ENCODE results near the gene SRP54. TPM values are rescaled to one million over a fixed set of nuclear protein-coding genes. Genes with fewer than 3 reads are reported as not detected.

The SRP54 gene
- total and polyA plus RNA-seq, 2 of the 8 experiments (the other 6 are each of a cell fraction or from before 2014, with no cell fraction given): 19.7 to 60.0 TPM

- TF ChIP-seq EZH2 (IDR thresholded peaks at IDR 0.05; ENCODE audit: low read depth, low read length, severe bottlenecking) (no peak), RAD21 (IDR thresholded peaks at IDR 0.05 in 1 of 2, conservative IDR thresholded peaks at IDR 0.05 in 1 of 2; ENCODE audit: low read depth in 2 of 2, low read length in 2 of 2) (peak; percentile 25 to 34; a peak in 3 of 4 replicates), EGR1 (IDR thresholded peaks at IDR 0.05; ENCODE audit: borderline replicate concordance, low read depth, low read length) (no peak), CHD7 (IDR thresholded peaks at IDR 0.05; ENCODE audit: insufficient replicate concordance, low read length) (no peak), ATF2 (IDR thresholded peaks at IDR 0.05; ENCODE audit: low read length) (peak; percentile 89), MAX (IDR thresholded peaks at IDR 0.05) (peak; percentile 79)
These were observed at the start of gene SRP54 (continued) for GRCh38 chr14:34982421-34983147.

Data from H1 (cell line).